H1 (cell line): Measurements from ENCODE around the gene FAM222B. TPM values are rescaled to one million over a fixed set of nuclear protein-coding genes. Genes with fewer than 3 reads are reported as not detected.

Experiments
- HDAC2 ChIP-seq, 2 experiments: fragments of 300-600 bp in 1 of 2; sonication (generic) in 1 of 2; IDR thresholded peaks; 2 replicates each; pipeline ENCODE4 v1.6.1; 2011 to 2012; ENCODE audit warnings: low read depth in 2 of 2, low read length in 2 of 2, mild to moderate bottlenecking in 2 of 2, moderate library complexity in 2 of 2, borderline replicate concordance in 1 of 2, inconsistent platforms in 1 of 2
- JUN ChIP-seq: IDR thresholded peaks from 2 replicates; pipeline ENCODE4 v1.6.1; 2011; ENCODE audit warnings: low read depth, mild to moderate bottlenecking, improper control_type of control experiment, low read length
- MAFK ChIP-seq: IDR thresholded peaks from 2 replicates; pipeline ENCODE4 v1.6.1; 2012; ENCODE audit warnings: low read depth, mild to moderate bottlenecking, improper control_type of control experiment, low read length
- polyA plus RNA-seq, 7 experiments: library from polyadenylated mRNA; depleted of rRNA in 3 of 7; stranded (reverse) in 5 of 7; unstranded in 2 of 7; fragments of >200 nt in 5 of 7; fragments of 200-250 nt in 2 of 7; gene quantifications; 1 replicate in 5 of 7; 2 replicates in 1 of 7; 4 replicates in 1 of 7; pipeline versions ENCODE4 v1.2.1 to v1.2.3, GENCODE V29; 2011 to 2013; ENCODE audit warnings: missing spikeins in 2 of 7, mixed read lengths in 2 of 7
- total RNA-seq: library from RNA; stranded (reverse); fragmentation: NEBNext Ultra II Directional; extraction: Animal tissue kit (Norgen Biotek cat#: 25700); gene quantifications from 2 replicates; pipeline ENCODE4 v1.2.1, GENCODE V29; 2021
- TF ChIP-seq, protein P1 (sequence below): fragments of 300-600 bp; sonication (generic); IDR thresholded peaks from 2 replicates; pipeline ENCODE4 v1.7.1; 2012; ENCODE audit warnings: low read length, moderate library complexity, mild to moderate bottlenecking, inconsistent platforms; ENCODE audit not compliant: insufficient replicate concordance

FAM222B gene
- total and polyA plus RNA-seq, 2 of the 8 experiments (the other 6 are each of a cell fraction or from before 2014, with no cell fraction given) = 42.1 to 81.7 TPM

- TF ChIP-seq, protein P1, sequence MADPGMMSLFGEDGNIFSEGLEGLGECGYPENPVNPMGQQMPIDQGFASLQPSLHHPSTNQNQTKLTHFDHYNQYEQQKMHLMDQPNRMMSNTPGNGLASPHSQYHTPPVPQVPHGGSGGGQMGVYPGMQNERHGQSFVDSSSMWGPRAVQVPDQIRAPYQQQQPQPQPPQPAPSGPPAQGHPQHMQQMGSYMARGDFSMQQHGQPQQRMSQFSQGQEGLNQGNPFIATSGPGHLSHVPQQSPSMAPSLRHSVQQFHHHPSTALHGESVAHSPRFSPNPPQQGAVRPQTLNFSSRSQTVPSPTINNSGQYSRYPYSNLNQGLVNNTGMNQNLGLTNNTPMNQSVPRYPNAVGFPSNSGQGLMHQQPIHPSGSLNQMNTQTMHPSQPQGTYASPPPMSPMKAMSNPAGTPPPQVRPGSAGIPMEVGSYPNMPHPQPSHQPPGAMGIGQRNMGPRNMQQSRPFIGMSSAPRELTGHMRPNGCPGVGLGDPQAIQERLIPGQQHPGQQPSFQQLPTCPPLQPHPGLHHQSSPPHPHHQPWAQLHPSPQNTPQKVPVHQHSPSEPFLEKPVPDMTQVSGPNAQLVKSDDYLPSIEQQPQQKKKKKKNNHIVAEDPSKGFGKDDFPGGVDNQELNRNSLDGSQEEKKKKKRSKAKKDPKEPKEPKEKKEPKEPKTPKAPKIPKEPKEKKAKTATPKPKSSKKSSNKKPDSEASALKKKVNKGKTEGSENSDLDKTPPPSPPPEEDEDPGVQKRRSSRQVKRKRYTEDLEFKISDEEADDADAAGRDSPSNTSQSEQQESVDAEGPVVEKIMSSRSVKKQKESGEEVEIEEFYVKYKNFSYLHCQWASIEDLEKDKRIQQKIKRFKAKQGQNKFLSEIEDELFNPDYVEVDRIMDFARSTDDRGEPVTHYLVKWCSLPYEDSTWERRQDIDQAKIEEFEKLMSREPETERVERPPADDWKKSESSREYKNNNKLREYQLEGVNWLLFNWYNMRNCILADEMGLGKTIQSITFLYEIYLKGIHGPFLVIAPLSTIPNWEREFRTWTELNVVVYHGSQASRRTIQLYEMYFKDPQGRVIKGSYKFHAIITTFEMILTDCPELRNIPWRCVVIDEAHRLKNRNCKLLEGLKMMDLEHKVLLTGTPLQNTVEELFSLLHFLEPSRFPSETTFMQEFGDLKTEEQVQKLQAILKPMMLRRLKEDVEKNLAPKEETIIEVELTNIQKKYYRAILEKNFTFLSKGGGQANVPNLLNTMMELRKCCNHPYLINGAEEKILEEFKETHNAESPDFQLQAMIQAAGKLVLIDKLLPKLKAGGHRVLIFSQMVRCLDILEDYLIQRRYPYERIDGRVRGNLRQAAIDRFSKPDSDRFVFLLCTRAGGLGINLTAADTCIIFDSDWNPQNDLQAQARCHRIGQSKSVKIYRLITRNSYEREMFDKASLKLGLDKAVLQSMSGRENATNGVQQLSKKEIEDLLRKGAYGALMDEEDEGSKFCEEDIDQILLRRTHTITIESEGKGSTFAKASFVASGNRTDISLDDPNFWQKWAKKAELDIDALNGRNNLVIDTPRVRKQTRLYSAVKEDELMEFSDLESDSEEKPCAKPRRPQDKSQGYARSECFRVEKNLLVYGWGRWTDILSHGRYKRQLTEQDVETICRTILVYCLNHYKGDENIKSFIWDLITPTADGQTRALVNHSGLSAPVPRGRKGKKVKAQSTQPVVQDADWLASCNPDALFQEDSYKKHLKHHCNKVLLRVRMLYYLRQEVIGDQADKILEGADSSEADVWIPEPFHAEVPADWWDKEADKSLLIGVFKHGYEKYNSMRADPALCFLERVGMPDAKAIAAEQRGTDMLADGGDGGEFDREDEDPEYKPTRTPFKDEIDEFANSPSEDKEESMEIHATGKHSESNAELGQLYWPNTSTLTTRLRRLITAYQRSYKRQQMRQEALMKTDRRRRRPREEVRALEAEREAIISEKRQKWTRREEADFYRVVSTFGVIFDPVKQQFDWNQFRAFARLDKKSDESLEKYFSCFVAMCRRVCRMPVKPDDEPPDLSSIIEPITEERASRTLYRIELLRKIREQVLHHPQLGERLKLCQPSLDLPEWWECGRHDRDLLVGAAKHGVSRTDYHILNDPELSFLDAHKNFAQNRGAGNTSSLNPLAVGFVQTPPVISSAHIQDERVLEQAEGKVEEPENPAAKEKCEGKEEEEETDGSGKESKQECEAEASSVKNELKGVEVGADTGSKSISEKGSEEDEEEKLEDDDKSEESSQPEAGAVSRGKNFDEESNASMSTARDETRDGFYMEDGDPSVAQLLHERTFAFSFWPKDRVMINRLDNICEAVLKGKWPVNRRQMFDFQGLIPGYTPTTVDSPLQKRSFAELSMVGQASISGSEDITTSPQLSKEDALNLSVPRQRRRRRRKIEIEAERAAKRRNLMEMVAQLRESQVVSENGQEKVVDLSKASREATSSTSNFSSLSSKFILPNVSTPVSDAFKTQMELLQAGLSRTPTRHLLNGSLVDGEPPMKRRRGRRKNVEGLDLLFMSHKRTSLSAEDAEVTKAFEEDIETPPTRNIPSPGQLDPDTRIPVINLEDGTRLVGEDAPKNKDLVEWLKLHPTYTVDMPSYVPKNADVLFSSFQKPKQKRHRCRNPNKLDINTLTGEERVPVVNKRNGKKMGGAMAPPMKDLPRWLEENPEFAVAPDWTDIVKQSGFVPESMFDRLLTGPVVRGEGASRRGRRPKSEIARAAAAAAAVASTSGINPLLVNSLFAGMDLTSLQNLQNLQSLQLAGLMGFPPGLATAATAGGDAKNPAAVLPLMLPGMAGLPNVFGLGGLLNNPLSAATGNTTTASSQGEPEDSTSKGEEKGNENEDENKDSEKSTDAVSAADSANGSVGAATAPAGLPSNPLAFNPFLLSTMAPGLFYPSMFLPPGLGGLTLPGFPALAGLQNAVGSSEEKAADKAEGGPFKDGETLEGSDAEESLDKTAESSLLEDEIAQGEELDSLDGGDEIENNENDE = no peak
- TF ChIP-seq HDAC2 (IDR thresholded peaks at IDR 0.05; ENCODE audit: borderline replicate concordance in 1 of 2, low read depth in 2 of 2, low read length in 2 of 2) = no peak
- TF ChIP-seq JUN = no peak
- no peak for TF ChIP-seq MAFK
These were observed 49.5 kb downstream of the FAM222B start (continued) for GRCh38 chr17:28792877-28793661.
